Left lobe of liver (tissue), 2 donors: ENCODE measurements around the gene RPL14. TPM values are rescaled to one million over a fixed set of nuclear protein-coding genes. Genes with fewer than 3 reads are reported as not detected.
"Not testable (repeated sequence)": the region's sequence is repeated elsewhere in the genome, so short reads cannot be mapped to it uniquely, and the experiment has no call there.

Experiments
- ATAC-seq: fragments of 200-7000 bp; cut with Tn5 transposase; one replicate; pipeline ENCODE4 v1.9.1; 2020; ENCODE audit warnings: mild to moderate bottlenecking, moderate library complexity
- DNase-seq: peaks from one replicate; pipeline ENCODE4 v3.0.0-alpha.2; 2020; ENCODE audit warnings: low spot score
- total RNA-seq: library from RNA; stranded (reverse); gene quantifications from one replicate; pipeline ENCODE4 v1.2.1, GENCODE V29; 2021
- donor health status: DM: no; HTN: no; CAD: no; lungs with moderate emphysema.
- donor health status: DM: no; HTN: yes; CAD: no.

Gene RPL14
- total RNA-seq, result 638 TPM

GRCh38 chr3:40456940-40457823 is at the start of gene RPL14:
Gene RPL14 (plus strand): TSS chr3:40457339. CDS start chr3:40457472, 133 bp downstream.
- DNase-seq, result peak; percentile 98
- ATAC-seq, result peak; percentile 82

GRCh38 chr3:40407611-40408010 is 49.5 kb upstream of the RPL14 start:
- DNase-seq (no peak), ATAC-seq (no peak)

GRCh38 chr3:40414270-40414669 is 42.9 kb upstream of the RPL14 start:
- ATAC-seq, result no peak
- no peak for DNase-seq

GRCh38 chr3:40417845-40418543 is 39.1 kb upstream of the RPL14 start:
- no peak for DNase-seq
- ATAC-seq, result no peak

- ATAC-seq (no peak), DNase-seq (no peak)
Observed at GRCh38 chr3:40422861-40423260, 34.3 kb upstream of the RPL14 start.

GRCh38 chr3:40427045-40427669 is 30.0 kb upstream of the RPL14 start:
- no peak for ATAC-seq
- no peak for DNase-seq

- ATAC-seq, result no peak
- no peak for DNase-seq
Observed at GRCh38 chr3:40432793-40433192, 24.3 kb upstream of the RPL14 start.

- ATAC-seq (no peak), DNase-seq (no peak)
Observed at GRCh38 chr3:40437889-40438288, 19.2 kb upstream of the RPL14 start.

- DNase-seq (no peak), ATAC-seq (no peak)
Observed at GRCh38 chr3:40445062-40445461, 12.1 kb upstream of the RPL14 start.

- ATAC-seq, result no peak
- DNase-seq, result no peak
Observed at GRCh38 chr3:40445880-40446279, 11.3 kb upstream of the RPL14 start.

GRCh38 chr3:40450438-40450837 is 6.7 kb upstream of the RPL14 start:
- ATAC-seq, result no peak

GRCh38 chr3:40451551-40451950 is 5.6 kb upstream of the RPL14 start:
- DNase-seq, result no peak
- ATAC-seq, result no peak

More at GRCh38 chr3:40450438-40450837, 6.7 kb upstream of the RPL14 start:
- DNase-seq, result no peak

GRCh38 chr3:40452057-40452456 is 5.1 kb upstream of the RPL14 start:
- ATAC-seq (no peak), DNase-seq (no peak)

- ATAC-seq (no peak), DNase-seq (no peak)
Observed at GRCh38 chr3:40452562-40452875, 4.6 kb upstream of the RPL14 start.

GRCh38 chr3:40452876-40453730 is 4.0 kb upstream of the RPL14 start:
- DNase-seq, result peak; percentile 99
- peak; percentile 93 for ATAC-seq

- DNase-seq (no peak), ATAC-seq (no peak)
Observed at GRCh38 chr3:40453933-40454332, 3.2 kb upstream of the RPL14 start.

GRCh38 chr3:40455328-40455727 is 1.8 kb upstream of the RPL14 start:
- no peak for DNase-seq
- no peak for ATAC-seq

GRCh38 chr3:40456279-40456939 is 730 bp upstream of the RPL14 start:
- no peak for DNase-seq
- no peak for ATAC-seq

GRCh38 chr3:40458473-40458872 is 1.3 kb downstream of the RPL14 start:
- DNase-seq, result no peak
- no peak for ATAC-seq

GRCh38 chr3:40460481-40460880 is 3.3 kb downstream of the RPL14 start:
- ATAC-seq, DNase-seq: not testable (repeated sequence)
